OCI-M1 (cell line): ENCODE results near the gene AGR3.
A peak's percentile ranks its signal among the peaks of the same experiment; 100 is the strongest.

ENCODE experiments used
- DNase-seq: peaks from one replicate; lab custom pipeline; 2025; lab: John Stamatoyannopoulos, UW

The AGR3 gene

DNA sequence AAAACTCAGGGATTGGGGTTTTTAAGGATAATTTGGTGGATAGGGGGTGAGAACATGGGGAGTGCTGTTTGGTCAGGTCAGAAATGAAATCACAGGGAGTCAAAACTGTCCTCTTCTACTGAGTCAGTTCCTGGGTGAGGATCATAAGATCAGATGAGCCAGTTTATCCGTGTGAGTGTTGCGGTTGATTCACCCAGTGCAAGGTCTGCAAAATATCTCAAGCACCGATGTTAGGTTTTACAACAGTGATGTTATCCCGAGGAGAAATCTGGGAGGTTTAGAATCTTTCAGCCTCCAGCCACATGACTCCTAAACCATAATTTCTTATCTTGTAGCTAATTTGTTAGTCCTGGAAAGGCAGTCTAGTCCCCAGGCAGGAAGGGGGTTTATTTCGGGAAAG lies 45.3 kb downstream of the AGR3 start:
- no peak for DNase-seq

DNA sequence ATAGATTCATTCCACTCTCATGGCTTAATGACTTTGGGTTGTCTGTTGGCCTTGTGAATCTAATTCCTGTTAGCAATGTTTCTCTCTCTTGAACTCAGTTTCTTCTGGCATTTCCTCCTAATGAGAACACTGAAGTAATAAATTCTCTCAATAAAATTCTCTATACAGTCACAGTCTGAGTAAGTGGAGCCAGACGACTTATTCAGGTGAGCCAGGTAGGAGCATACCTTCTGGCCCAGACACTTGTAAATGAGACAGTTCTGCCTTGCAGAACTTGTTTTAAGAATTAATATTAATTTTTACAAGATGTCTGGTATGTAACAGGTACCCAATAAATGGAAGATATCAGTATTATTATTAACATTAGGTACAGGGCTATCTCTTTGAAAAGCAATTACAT lies 48.4 kb downstream of the AGR3 start:
- DNase-seq = no peak

DNA sequence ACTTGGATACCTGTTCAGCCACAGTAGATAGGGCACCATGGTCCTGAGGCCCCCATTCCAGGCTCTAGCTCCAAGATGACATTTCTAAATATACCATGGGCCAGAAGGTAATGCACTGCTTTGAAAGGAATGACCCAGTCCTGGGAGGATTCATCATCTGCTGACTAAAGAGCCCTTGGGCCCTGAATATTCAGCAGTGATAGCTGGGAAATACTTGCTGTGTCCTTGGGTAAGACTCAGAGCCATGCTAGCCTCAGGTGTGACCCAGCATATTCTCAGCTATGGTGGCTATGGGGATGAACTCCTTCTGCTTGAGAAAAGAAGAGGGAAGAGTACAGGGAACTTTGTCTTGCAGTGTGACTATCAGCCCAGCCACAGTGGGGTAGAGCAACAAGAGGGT lies 55.7 kb downstream of the AGR3 start:
- DNase-seq = no peak

DNA sequence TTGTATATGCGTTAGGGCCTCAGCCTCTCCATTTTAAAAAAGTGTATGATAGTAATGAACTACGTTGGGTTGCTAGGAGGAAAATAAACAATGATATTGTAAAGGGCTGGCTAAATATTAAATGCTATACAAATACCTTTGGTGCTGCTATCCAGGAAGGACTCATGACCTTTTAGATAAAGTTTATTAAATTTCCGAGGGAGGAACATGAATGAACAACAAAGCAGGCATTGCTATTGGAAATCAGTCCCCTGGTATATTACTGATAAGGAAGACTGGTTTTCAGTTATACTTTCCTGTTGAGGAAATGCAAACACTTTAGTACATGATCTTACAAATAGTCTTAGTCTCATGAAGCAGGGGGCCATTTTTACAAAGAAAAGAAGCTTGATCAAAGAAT lies 59.8 kb downstream of the AGR3 start:
- no peak for DNase-seq

DNA sequence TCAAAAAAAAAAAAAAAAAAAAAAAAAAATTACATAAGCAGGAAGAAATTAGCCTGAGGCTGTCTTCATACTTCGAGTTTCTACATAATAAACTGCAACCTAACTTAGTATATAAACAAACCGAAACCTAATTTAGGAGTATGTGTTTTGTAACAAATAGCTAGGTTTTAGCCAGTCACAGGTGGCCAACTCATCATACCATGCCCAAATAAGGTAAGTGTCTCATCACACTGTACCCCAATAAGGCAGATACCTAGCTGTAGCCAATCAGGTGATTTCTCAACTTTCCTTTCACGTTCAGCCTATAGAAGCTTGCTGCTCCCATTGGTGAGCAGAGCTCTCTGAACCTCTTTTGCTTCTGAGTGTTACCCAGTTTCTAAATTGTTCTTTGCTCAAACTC lies 63.1 kb downstream of the AGR3 start:
- no peak for DNase-seq

DNA sequence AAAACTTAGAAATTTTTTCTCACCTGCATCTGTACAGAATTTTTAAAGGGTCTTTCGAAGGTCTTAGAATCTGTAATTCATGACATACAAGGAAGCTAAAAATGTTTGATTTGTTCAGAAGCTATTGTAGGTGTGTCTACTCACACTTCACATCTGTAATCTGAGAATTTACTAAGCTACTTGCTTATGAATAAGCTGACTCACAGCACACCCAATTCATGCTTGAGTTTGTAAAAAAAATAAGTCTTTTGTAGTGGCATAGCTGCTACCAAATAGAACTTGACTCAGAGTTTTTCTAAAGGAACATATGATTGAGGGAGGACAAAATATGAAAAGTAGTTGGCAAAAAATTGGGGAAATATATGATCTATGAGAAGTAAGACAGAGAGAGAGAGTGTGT lies 64.2 kb downstream of the AGR3 start:
- peak; percentile 21 for DNase-seq

DNA sequence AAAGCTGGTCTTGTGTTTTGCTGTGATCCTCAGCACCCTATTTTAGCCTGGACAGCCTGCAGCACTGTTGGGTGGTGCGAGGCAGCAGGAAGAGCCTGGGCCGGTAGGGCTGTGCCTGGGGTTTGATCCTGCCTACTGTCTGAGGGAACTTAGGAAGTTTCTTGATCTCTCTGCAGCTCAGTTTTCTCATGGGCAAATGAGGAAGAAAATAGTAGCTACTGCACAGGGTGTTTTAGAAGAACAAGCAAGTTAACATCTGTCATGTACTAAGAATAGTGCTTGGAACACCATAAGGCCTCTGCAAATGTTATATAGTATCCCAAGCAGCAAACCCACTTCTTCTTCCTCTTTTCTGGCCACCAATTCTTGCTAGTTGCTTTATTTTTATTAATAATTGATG lies 65.0 kb downstream of the AGR3 start:
- peak; percentile 24 for DNase-seq

DNA sequence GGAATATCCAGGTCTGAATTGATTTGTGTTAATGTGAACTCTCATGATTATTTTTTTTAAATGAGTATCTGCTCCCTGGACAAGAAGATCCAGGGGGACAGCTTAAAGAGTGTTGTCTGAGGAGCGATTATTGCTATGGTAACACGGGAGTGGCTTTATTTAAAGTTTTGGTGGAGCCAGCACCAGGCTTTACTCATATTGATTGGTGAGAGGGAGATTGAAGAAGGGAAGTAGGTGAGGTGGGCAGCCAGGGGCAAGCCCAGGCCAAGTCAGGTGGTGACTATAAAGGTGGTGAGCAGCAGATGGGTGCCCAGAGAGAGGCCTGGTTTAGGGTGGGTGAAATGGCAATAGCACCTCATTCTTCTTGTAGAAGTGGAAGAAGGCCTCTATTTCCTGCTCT lies 66.8 kb downstream of the AGR3 start:
- DNase-seq = no peak

DNA sequence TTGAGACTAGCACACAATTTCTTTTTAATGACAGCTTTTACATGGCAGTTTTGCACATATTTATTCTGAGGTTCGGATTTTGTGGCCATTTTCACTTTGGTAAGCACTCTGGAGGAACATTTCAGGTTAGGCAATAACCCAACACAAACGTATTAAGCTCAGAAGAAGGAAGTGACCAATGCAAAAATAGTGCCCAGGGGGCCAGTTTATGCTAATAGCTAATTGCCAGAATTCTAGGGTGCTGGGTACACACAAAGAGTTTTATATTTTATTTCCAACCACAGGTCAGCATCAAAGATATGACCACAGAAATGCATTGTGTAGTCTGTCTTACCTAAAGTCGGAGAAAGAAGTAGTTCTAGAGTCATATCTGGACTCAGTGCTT lies 68.6 kb downstream of the AGR3 start:
- no peak for DNase-seq

DNA sequence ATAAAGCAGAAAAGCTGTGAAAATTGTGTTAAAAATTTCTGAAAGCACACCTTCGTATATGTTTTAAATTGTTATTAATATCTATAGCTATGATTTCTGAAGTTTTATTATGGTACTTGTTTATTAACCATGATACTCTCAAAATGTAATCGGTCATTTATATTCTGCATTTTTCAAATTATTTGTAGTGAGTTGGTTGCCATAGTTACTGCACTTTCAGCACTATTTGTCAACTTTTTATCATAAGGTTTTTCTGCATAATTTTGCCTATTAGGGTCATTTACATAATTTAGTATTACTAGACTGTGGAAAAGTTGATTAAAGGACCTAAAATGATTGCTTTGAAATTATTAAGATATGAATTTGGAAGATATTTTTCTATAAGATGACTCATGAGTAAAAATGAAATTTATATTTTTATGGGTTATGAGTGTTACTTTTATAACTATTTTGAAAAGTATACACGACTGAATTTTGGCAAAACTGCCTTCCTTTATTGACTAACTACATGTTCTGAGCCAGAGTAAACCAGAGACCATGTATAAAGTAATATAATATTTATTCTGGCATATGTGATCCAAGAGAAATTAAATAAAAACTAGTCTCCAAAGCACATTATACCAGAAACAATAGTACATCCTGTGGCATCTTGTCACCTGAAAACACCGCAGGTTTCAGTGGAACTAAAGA lies 69.1 kb downstream of the AGR3 start:
- no peak for DNase-seq

DNA sequence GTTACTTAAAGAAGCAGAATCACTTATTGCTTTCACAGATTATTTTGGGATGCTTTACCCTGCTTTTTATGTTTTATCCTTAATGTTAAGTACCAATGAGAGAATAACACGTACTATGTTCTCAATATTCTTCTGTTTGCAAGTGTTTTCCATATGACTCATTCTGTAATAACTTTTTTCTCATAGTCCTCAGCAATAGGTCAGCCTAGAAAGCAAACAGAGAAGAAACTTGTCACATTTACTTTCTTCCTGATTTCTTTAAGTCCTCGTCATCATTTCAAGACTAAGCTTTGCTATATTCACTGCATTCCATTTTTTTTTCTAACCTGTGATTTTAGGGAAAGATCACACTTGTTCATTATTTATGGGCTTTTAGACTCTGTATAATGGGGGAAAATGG lies 70.2 kb downstream of the AGR3 start:
- DNase-seq = no peak

DNA sequence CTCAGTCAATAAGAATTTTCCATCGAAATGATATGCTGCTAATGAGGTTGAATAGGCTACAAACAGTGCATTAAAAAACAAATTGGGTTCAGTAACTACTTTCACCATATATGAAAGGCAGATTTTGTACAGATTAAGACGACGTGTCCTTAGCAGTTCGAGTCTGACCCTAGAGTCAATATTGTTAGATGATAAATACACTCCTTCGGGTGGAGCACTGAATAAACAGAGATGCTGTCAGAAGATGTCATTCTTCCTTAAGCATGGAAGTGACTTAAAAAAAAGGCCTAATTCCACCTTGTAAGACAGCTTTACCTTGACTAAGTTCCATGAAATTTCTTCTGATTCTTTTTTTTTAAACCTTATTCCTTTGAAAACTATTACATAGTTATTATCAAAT lies 71.2 kb downstream of the AGR3 start:
- DNase-seq = no peak

DNA sequence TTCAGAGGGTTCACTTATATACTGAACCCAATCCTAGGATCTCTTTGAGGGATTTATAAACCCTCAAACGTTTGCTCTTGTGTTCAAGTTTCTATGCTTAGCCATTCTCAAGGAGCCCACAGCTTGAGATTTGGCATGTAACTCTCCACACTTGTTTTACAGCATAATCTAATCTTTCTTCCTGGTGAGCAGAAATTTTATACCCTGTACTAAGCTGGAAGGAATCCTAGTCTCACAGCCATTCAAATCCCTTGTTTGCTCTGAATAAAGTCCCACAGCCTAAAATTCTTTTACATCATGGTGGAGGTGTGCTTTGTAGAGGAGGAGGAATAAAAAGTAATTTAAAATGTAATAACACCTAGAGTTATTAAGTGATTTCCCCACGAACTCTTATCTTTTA lies 71.7 kb downstream of the AGR3 start:
- DNase-seq = no peak
